H1 (cell line): ENCODE data around the gene CDK19.

Experiments used
- CBX8 ChIP-seq: fragments of 300-800, 300-1000 bp; sonication (generic); IDR thresholded peaks from 2 replicates; pipeline ENCODE4 v1.7.1; 2016; ENCODE audit warnings: low read depth, low read length, borderline replicate concordance
- POLR2A ChIP-seq, 2 experiments: IDR thresholded peaks; 1 replicate in 1 of 2; 2 replicates in 1 of 2; pipeline ENCODE4 v1.6.1; 2011; ENCODE audit warnings: low read depth in 2 of 2, low read length in 2 of 2, mild to moderate bottlenecking in 2 of 2; ENCODE audit errors: control extremely low read depth in 1 of 2
- POLR2AphosphoS5 ChIP-seq: IDR thresholded peaks from 2 replicates; pipeline ENCODE4 v1.6.1; 2011; ENCODE audit warnings: low read depth, low read length
- TF ChIP-seq, protein P1 (sequence below), 3 experiments: IDR thresholded peaks; 1 replicate in 2 of 3; 2 replicates in 1 of 3; pipeline versions ENCODE4 v1.5.1 to v1.6.1; 2011; ENCODE audit warnings: low read length in 3 of 3, mild to moderate bottlenecking in 3 of 3, inconsistent platforms in 2 of 3, low read depth in 1 of 3, moderate library complexity in 1 of 3; ENCODE audit not compliant: insufficient read depth in 1 of 3; ENCODE audit errors: control extremely low read depth in 1 of 3

- no peak for TF ChIP-seq CBX8
- TF ChIP-seq, protein P1, sequence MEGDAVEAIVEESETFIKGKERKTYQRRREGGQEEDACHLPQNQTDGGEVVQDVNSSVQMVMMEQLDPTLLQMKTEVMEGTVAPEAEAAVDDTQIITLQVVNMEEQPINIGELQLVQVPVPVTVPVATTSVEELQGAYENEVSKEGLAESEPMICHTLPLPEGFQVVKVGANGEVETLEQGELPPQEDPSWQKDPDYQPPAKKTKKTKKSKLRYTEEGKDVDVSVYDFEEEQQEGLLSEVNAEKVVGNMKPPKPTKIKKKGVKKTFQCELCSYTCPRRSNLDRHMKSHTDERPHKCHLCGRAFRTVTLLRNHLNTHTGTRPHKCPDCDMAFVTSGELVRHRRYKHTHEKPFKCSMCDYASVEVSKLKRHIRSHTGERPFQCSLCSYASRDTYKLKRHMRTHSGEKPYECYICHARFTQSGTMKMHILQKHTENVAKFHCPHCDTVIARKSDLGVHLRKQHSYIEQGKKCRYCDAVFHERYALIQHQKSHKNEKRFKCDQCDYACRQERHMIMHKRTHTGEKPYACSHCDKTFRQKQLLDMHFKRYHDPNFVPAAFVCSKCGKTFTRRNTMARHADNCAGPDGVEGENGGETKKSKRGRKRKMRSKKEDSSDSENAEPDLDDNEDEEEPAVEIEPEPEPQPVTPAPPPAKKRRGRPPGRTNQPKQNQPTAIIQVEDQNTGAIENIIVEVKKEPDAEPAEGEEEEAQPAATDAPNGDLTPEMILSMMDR (IDR thresholded peaks at IDR 0.05; ENCODE audit: control extremely low read depth in 1 of 3, insufficient read depth in 1 of 3, low read depth in 1 of 3, low read length in 3 of 3): no peak
- TF ChIP-seq POLR2AphosphoS5: no peak
- no peak for TF ChIP-seq POLR2A (IDR thresholded peaks at IDR 0.05; ENCODE audit: control extremely low read depth in 1 of 2, low read depth in 2 of 2, low read length in 2 of 2)
Measured at GRCh38 chr6:110645685-110646418, 169.4 kb downstream of the CDK19 start.
